Measurements from ENCODE around the gene NPAS2.

GRCh38 chr2:100894105-100894795 is 74.3 kb downstream of the NPAS2 start:
- TF ChIP-seq POLR2A (IDR thresholded peaks at IDR 0.05): no peak
- no peak for TF ChIP-seq CTCF (IDR thresholded peaks at IDR 0.05)

All from gastroesophageal sphincter (tissue), 3 donors.